A673 (cell line): ENCODE data around the gene MEGF11.

Experiments used
- CTCF ChIP-seq: fragments of 300-800, 200-600 bp; sonication (generic); conservative IDR thresholded peaks from 2 replicates; pipeline ENCODE4 v1.5.1; 2017; ENCODE audit warnings: low read depth, mild to moderate bottlenecking, antibody characterized with exemption, low read length, moderate library complexity, mixed read lengths
- EZH2 ChIP-seq: fragments of 200-600 bp; sonication (generic); IDR thresholded peaks from 2 replicates; pipeline ENCODE4 v1.6.1; 2017; ENCODE audit warnings: borderline replicate concordance, low read depth, mild to moderate bottlenecking, mixed read lengths, antibody characterized with exemption, low read length; ENCODE audit not compliant: poor library complexity, severe bottlenecking

- no peak for TF ChIP-seq CTCF
- TF ChIP-seq EZH2, result no peak
Observed at GRCh38 chr15:65931221-65931620, 322.3 kb downstream of the MEGF11 start.
